BJ (cell line): Measurements from ENCODE around the gene AGPAT2. TPM values are rescaled to one million over a fixed set of nuclear protein-coding genes. Genes with fewer than 3 reads are reported as not detected.
"Not testable (repeated sequence)": the region's sequence is repeated elsewhere in the genome, so short reads cannot be mapped to it uniquely, and the experiment has no call there.

ENCODE experiments used
- CTCF ChIA-PET: fragments of 350-600 bp; formaldehyde crosslinking; extraction: SDS; loops from one replicate; lab custom pipeline; 2021; ENCODE audit warnings: antibody characterized with exemption, inconsistent platforms; lab: Yijun Ruan, JAX
- POLR2A ChIA-PET: fragments of 300-600 bp; sonication (Branson Sonifier 250); formaldehyde crosslinking; extraction: SDS; loops from one replicate; lab custom pipeline; 2021; ENCODE audit warnings: antibody characterized with exemption; lab: Charles Lee
- DNase-seq: peaks from one replicate; pipeline ENCODE4 v3.0.0-alpha.2; 2011; ENCODE audit warnings: low read depth
- H3K27me3 ChIP-seq: 2 replicates; pipeline ENCODE4 v1.6.0; 2011; ENCODE audit warnings: low read length; ENCODE audit not compliant: control insufficient read depth, insufficient read depth
- H3K36me3 ChIP-seq: 2 replicates; pipeline ENCODE4 v1.5.1; 2011; ENCODE audit warnings: low read length; ENCODE audit not compliant: control insufficient read depth, insufficient read depth
- H3K4me3 ChIP-seq: 2 replicates; pipeline ENCODE4 v1.5.1; 2011; ENCODE audit warnings: low read depth, mild to moderate bottlenecking, control low read depth, low read length
- polyA plus RNA-seq: library from polyadenylated mRNA; depleted of rRNA; stranded (reverse); fragments of >200 nt; gene quantifications from 2 replicates; pipeline ENCODE4 v1.2.3, GENCODE V29; 2011
- TF ChIP-seq, protein P1 (sequence below): IDR thresholded peaks from 2 replicates; pipeline ENCODE4 v1.5.1; 2011; ENCODE audit warnings: low read depth, mild to moderate bottlenecking, control low read depth, inconsistent platforms, low read length, moderate library complexity; ENCODE audit not compliant: insufficient read depth

AGPAT2 gene
- polyA plus RNA-seq, 1 experiment, result 68.3 TPM

- TF ChIP-seq, protein P1, sequence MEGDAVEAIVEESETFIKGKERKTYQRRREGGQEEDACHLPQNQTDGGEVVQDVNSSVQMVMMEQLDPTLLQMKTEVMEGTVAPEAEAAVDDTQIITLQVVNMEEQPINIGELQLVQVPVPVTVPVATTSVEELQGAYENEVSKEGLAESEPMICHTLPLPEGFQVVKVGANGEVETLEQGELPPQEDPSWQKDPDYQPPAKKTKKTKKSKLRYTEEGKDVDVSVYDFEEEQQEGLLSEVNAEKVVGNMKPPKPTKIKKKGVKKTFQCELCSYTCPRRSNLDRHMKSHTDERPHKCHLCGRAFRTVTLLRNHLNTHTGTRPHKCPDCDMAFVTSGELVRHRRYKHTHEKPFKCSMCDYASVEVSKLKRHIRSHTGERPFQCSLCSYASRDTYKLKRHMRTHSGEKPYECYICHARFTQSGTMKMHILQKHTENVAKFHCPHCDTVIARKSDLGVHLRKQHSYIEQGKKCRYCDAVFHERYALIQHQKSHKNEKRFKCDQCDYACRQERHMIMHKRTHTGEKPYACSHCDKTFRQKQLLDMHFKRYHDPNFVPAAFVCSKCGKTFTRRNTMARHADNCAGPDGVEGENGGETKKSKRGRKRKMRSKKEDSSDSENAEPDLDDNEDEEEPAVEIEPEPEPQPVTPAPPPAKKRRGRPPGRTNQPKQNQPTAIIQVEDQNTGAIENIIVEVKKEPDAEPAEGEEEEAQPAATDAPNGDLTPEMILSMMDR, result no peak
- Histone ChIP-seq H3K27me3 (no peaks in the 10 kb centered on the region; the same call in 1 of the 2 replicates), H3K36me3 (no peaks in the 10 kb centered on the region), H3K4me3 (no peak overlapping the region)
- no peak for DNase-seq
- CTCF ChIA-PET, result interaction anchor here (0.7 kb wide), 2 partner anchors 36 to 218 kb away, joined by 3 to 5 read pairs; no protein-coding TSS in a partner anchor
- POLR2A ChIA-PET, result no interaction called here
Measured at GRCh38 chr9:136707849-136708517, 20.7 kb upstream of the AGPAT2 start.

- ChIA-PET POLR2A (no interaction called here), CTCF (interaction anchor here (0.6 kb wide), 1 partner anchor 63 kb away, joined by 5 read pairs; no protein-coding TSS in a partner anchor)
- H3K36me3 ChIP-seq, result no peaks in the 10 kb centered on the region
- H3K4me3 ChIP-seq, result no peak overlapping the region
- H3K27me3 ChIP-seq, result no peaks in the 10 kb centered on the region; the same call in 1 of the 2 replicates
- TF ChIP-seq, protein P1, result no peak
- no peak for DNase-seq
Measured at GRCh38 chr9:136707011-136707410, 19.8 kb upstream of the AGPAT2 start.

DNA sequence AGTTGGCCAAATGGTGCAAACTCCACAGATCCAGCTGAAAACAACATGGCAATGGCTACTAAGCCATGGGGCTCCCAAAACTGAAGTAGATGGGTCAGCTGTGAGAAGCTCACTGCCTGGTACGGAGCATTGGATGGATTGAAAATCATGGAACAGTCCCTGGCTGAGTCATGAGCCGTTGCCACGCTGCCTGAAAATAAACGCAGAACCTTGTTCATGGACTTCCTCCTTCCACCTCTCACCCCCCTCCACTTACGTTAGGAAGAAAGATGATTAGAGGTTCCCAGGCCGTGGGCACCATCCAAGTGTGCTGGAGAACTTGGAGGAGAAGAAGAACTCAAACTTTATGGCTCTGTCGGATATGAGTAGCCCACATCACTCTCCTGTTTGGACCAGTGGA, 18.3 kb upstream of the AGPAT2 start:
- CTCF ChIA-PET, result no interaction called here

GRCh38 chr9:136704741-136705140, 17.5 kb upstream of the AGPAT2 start:
- POLR2A ChIA-PET, H3K27me3 ChIP-seq, H3K36me3 ChIP-seq, DNase-seq, H3K4me3 ChIP-seq: not testable (repeated sequence)
- CTCF ChIA-PET, result interaction anchor here (1.8 kb wide), 1 partner anchor 10 kb away, joined by 4 read pairs; no protein-coding TSS in a partner anchor

More for the DNA sequence above, 18.3 kb upstream of the AGPAT2 start:
- no peaks in the 10 kb centered on the region for H3K36me3 ChIP-seq
- H3K4me3 ChIP-seq, result no peak overlapping the region
- TF ChIP-seq, protein P1, result no peak
- no peak for DNase-seq
- peaks cover 2% of the 10 kb centered on the region for H3K27me3 ChIP-seq
- POLR2A ChIA-PET, result no interaction called here

DNA sequence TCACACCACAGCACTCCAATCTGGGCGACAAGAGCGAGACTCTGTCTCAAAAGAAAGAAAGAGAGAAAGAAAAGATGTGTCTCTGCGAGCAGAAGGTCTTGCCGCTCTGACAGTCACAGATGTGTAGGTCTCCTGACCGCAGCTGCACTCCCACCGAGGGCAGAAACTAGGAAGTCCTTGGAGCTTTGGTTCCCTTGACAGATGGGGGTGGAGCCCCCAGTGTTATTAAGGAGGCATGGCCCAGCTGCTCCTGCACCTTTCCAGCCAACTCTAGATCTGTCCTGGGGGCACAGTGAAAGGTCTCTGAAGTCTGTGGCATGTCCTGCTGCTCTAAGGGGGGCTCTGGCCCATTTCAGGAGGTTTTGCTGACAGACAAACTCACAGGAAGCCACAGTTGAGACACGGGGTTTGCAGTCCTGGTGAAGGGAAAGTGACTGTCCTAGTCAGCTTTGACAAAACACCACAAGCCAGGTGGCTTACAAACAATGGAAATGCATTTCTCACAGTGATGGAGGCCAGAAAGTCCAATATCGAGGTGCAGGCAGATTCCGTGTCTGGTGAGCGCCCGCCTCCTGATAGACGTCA, 16.1 kb upstream of the AGPAT2 start:
- TF ChIP-seq, protein P1, result no peak
- H3K4me3 ChIP-seq, result no peak overlapping the region
- no peak for DNase-seq
- no peaks in the 10 kb centered on the region for H3K36me3 ChIP-seq
- ChIA-PET CTCF (interaction anchor here (1.8 kb wide), 1 partner anchor 8 kb away, joined by 4 read pairs; no protein-coding TSS in a partner anchor), POLR2A (no interaction called here)
- peaks cover 2% of the 10 kb centered on the region for H3K27me3 ChIP-seq
